ENCODE measurements around the gene MUC6.
A peak's percentile ranks its signal among the peaks of the same experiment; 100 is the strongest.
"Not testable (repeated sequence)": the region's sequence is repeated elsewhere in the genome, so short reads cannot be mapped to it uniquely, and the experiment has no call there.

MUC6 gene

DNA sequence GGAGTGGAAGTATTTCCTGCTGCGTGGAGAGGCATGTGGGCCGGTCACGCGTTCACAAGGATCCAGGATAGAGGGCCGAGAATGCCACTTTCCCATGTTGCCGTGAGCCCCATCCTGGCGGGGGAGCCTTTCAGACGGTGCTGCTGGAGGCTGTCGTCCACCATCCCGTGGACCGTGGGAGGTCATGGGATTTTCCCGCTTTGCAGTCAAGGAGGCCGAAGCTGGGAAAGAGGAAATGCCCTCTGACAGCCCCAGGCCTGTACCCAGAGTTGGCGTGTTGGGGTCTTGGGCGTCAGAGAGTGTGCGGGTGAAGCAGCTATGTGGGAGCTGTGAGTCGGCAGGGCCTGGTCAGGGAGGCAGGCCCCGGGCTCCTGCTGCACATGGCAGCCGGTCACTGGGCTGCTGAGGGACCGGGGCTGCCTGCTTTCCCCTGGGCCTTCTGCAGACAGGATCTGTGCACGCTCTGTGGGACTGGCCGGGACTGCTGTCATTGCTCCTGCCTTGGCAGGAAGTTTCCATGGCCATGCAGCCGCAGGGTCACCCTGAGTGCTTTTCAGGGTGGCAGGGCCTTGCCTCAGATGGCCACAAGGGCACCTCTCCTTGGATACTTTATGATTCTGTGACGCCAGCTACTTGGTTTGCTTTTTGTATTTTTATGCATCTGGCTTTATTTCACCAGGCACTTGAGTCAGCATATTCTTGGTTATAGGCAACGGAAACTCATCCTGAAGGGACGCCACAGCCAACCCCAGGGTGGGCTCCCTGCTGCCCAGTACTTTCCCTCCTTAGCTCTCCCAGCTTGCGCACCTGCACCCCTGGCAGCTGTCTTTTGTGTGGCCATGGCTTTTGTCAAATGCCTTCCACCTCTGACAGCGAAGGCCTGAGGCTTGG is 58.4 kb downstream of the MUC6 start:
- H3K9me3 ChIP-seq (ENCODE audit: control insufficient read depth, insufficient read depth, low read length) = no peaks in the 10 kb centered on the region
- H3K36me3 ChIP-seq (ENCODE audit: control insufficient read depth, insufficient read depth, low read length) = peaks cover 47% of the 10 kb centered on the region
- H3K27me3 ChIP-seq (ENCODE audit: control insufficient read depth, insufficient read depth, low read length) = no peaks in the 10 kb centered on the region
- H3K9ac ChIP-seq (ENCODE audit: low read depth, low read length) = peak overlapping the region; percentile 47
- H3K4me1 ChIP-seq (ENCODE audit: control insufficient read depth, insufficient read depth, low read length) = no peaks in the 10 kb centered on the region
- H3K4me3 ChIP-seq (ENCODE audit: low read depth, low read length) = no peak overlapping the region

- peaks cover 59% of the 10 kb centered on the region for H3K36me3 ChIP-seq (ENCODE audit: control insufficient read depth, insufficient read depth, low read length)
- no peak overlapping the region for H3K4me3 ChIP-seq (ENCODE audit: low read depth, low read length)
Observed at GRCh38 chr11:976431-977160, 59.9 kb downstream of the MUC6 start.

DNA sequence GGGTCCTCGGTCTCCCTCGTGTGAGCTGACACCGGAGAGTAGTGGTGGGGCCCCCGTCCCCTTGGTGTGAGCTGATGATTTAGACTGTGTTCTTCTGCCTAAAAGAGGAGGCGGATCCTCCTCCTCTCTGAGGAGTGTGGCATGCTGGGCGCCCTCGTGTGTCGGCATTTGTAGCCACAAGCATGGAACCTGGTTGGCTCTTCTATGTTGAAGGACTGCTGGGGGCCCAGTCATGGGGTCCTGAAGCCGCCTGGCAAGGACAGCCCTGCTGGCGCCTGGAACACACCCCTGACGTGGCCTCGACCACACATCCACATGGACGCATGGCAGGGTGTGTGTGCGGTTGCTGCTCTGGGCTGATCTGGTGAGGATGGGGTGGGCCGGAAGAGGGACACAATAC is 60.7 kb downstream of the MUC6 start:
- Histone ChIP-seq H3K27me3 (ENCODE audit: control insufficient read depth, insufficient read depth, low read length) (no peaks in the 10 kb centered on the region), H3K9ac (ENCODE audit: low read depth, low read length) (no peak overlapping the region), H3K36me3 (ENCODE audit: control insufficient read depth, insufficient read depth, low read length) (peaks cover 56% of the 10 kb centered on the region), H3K4me3 (ENCODE audit: low read depth, low read length) (no peak overlapping the region), H3K4me1 (ENCODE audit: control insufficient read depth, insufficient read depth, low read length) (no peaks in the 10 kb centered on the region), H3K9me3 (ENCODE audit: control insufficient read depth, insufficient read depth, low read length) (no peaks in the 10 kb centered on the region)

More at GRCh38 chr11:976431-977160, 59.9 kb downstream of the MUC6 start:
- Histone ChIP-seq H3K9me3 (ENCODE audit: control insufficient read depth, insufficient read depth, low read length) (no peaks in the 10 kb centered on the region), H3K9ac (ENCODE audit: low read depth, low read length) (no peak overlapping the region), H3K4me1 (ENCODE audit: control insufficient read depth, insufficient read depth, low read length) (no peaks in the 10 kb centered on the region), H3K27me3 (ENCODE audit: control insufficient read depth, insufficient read depth, low read length) (no peaks in the 10 kb centered on the region)

DNA sequence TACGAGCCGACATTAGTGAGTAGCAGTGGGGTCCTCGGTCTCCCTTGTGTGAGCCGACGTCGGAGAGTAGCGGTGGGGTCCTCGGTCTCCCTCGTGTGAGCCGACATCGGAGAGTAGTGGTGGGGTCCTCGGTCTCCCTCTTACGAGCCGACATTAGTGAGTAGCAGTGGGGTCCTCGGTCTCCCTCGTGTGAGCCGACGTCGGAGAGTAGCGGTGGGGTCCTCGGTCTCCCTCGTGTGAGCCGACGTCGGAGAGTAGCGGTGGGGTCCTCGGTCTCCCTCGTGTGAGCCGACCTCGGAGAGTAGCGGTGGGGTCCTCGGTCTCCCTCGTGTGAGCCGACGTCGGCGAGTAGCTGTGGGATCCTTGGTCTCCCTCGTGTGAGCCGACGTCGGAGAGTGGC is 61.1 kb downstream of the MUC6 start:
- H3K9me3 ChIP-seq (ENCODE audit: control insufficient read depth, insufficient read depth, low read length); H3K4me3 ChIP-seq (ENCODE audit: low read depth, low read length); H3K4me1 ChIP-seq (ENCODE audit: control insufficient read depth, insufficient read depth, low read length); H3K9ac ChIP-seq (ENCODE audit: low read depth, low read length); H3K27me3 ChIP-seq (ENCODE audit: control insufficient read depth, insufficient read depth, low read length): not testable (repeated sequence)
- peaks cover 57% of the 10 kb centered on the region for H3K36me3 ChIP-seq (ENCODE audit: control insufficient read depth, insufficient read depth, low read length)

- Histone ChIP-seq H3K27me3 (ENCODE audit: control insufficient read depth, insufficient read depth, low read length) (no peaks in the 10 kb centered on the region), H3K4me3 (ENCODE audit: low read depth, low read length) (no peak overlapping the region), H3K36me3 (ENCODE audit: control insufficient read depth, insufficient read depth, low read length) (peaks cover 55% of the 10 kb centered on the region), H3K9me3 (ENCODE audit: control insufficient read depth, insufficient read depth, low read length) (no peaks in the 10 kb centered on the region), H3K9ac (ENCODE audit: low read depth, low read length) (no peak overlapping the region), H3K4me1 (ENCODE audit: control insufficient read depth, insufficient read depth, low read length) (no peaks in the 10 kb centered on the region)
Observed at GRCh38 chr11:973237-973636, 63.3 kb downstream of the MUC6 start.

- no peak overlapping the region for H3K4me3 ChIP-seq (ENCODE audit: low read depth, low read length)
- peaks cover 49% of the 10 kb centered on the region for H3K36me3 ChIP-seq (ENCODE audit: control insufficient read depth, insufficient read depth, low read length)
- no peaks in the 10 kb centered on the region for H3K4me1 ChIP-seq (ENCODE audit: control insufficient read depth, insufficient read depth, low read length)
- H3K27me3 ChIP-seq (ENCODE audit: control insufficient read depth, insufficient read depth, low read length) = no peaks in the 10 kb centered on the region
- H3K9me3 ChIP-seq (ENCODE audit: control insufficient read depth, insufficient read depth, low read length) = no peaks in the 10 kb centered on the region
- H3K9ac ChIP-seq (ENCODE audit: low read depth, low read length) = no peak overlapping the region
Observed at GRCh38 chr11:972523-973211, 63.9 kb downstream of the MUC6 start.

- no peaks in the 10 kb centered on the region for H3K4me1 ChIP-seq (ENCODE audit: control insufficient read depth, insufficient read depth, low read length)
- H3K27me3 ChIP-seq (ENCODE audit: control insufficient read depth, insufficient read depth, low read length) = no peaks in the 10 kb centered on the region
- no peak overlapping the region for H3K4me3 ChIP-seq (ENCODE audit: low read depth, low read length)
- peaks cover 41% of the 10 kb centered on the region for H3K36me3 ChIP-seq (ENCODE audit: control insufficient read depth, insufficient read depth, low read length)
- H3K9ac ChIP-seq (ENCODE audit: low read depth, low read length) = no peak overlapping the region
- H3K9me3 ChIP-seq (ENCODE audit: control insufficient read depth, insufficient read depth, low read length) = no peaks in the 10 kb centered on the region
Observed at GRCh38 chr11:971731-972365, 64.7 kb downstream of the MUC6 start.

DNA sequence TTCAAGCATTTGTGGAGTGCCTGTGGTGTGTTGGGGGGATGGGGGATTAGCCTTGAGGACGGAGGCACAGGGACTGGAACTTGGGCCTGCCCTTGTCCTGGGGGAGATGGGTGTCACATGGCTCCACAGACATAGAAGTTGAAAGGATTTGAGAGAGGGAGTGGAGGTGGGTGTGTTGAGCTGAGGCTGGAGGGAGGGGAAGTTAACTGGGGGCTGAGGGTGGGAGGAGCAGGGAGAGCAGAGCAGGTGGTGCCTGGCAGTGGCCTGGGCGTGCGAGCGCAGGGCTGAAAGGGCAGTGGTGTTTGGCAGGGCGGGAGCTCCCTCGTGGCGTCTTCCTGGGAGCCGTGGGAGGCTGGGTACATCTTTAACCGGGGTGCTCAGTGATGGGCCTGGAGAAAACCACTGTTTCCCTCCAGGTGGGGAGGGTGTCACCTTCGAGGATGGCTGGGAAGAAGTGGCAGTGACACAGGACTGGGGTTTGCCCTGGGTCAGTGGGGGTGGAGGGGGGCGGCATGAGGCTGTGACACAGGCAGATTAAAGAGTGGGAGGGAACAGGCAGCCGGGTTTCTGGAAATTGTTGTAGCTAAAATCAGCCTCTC is 65.3 kb downstream of the MUC6 start:
- H3K36me3 ChIP-seq (ENCODE audit: control insufficient read depth, insufficient read depth, low read length) = peaks cover 40% of the 10 kb centered on the region
- H3K4me1 ChIP-seq (ENCODE audit: control insufficient read depth, insufficient read depth, low read length) = no peaks in the 10 kb centered on the region
- H3K9me3 ChIP-seq (ENCODE audit: control insufficient read depth, insufficient read depth, low read length) = no peaks in the 10 kb centered on the region
- no peak overlapping the region for H3K4me3 ChIP-seq (ENCODE audit: low read depth, low read length)
- no peaks in the 10 kb centered on the region for H3K27me3 ChIP-seq (ENCODE audit: control insufficient read depth, insufficient read depth, low read length)
- H3K9ac ChIP-seq (ENCODE audit: low read depth, low read length) = no peak overlapping the region

DNA sequence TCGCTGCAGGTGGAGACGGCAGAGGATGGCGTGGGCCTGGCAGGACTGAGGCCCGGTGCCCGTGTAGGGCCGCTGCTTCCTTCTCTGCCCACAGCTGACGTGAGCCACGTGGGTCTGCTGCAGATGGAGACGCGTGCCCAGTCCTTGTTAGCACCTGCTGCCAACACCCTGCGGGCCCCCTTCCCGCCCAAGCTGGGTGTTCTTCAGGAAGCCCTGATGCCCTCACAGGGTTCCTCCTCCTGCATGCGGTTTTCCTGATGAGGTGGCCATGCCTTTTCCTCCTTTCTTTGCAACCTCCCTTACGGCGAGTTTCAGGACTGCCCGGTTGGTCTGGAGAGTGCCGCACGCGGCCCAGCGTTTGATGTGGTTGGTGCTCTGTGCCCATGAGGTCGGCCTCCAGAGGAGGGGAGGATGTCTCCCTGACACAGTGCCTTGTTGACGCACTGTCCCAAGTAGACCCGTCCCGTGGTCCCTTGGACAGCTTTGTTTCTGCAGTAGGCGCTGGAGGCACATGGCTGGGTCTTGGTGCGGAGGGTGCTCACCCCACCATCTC is 66.1 kb downstream of the MUC6 start:
- Histone ChIP-seq H3K36me3 (ENCODE audit: control insufficient read depth, insufficient read depth, low read length) (peaks cover 40% of the 10 kb centered on the region), H3K9me3 (ENCODE audit: control insufficient read depth, insufficient read depth, low read length) (no peaks in the 10 kb centered on the region), H3K4me3 (ENCODE audit: low read depth, low read length) (no peak overlapping the region), H3K9ac (ENCODE audit: low read depth, low read length) (no peak overlapping the region), H3K4me1 (ENCODE audit: control insufficient read depth, insufficient read depth, low read length) (no peaks in the 10 kb centered on the region), H3K27me3 (ENCODE audit: control insufficient read depth, insufficient read depth, low read length) (no peaks in the 10 kb centered on the region)

DNA sequence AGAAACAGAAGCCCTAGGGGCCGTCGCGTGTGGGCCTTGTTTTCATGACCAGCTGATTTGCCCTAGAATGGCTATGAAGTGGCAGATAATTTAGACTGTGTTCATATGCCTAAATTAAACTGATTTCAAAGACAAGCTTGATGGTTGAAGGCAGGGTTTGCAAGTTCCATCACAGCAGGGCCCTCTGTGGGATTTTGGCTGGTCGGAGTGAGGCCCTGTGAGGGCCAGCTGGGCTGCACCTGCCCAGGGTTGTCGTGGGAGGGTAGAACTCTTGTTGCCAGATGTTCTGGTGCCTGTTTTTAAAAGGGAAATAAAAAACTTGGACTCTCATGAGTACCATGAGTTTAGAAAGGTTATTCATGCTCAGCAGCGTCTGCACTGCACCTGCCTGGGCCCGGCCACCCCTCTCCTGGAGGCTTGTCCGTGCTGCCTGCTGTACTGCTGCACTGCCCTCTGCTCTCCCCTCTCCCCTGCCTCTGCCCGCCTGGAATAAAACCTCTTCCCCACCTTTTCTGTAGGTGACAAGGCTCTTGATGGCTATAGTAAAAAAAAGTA is 66.8 kb downstream of the MUC6 start:
- no peaks in the 10 kb centered on the region for H3K9me3 ChIP-seq (ENCODE audit: control insufficient read depth, insufficient read depth, low read length)
- peaks cover 40% of the 10 kb centered on the region for H3K36me3 ChIP-seq (ENCODE audit: control insufficient read depth, insufficient read depth, low read length)
- H3K27me3 ChIP-seq (ENCODE audit: control insufficient read depth, insufficient read depth, low read length) = no peaks in the 10 kb centered on the region
- no peak overlapping the region for H3K9ac ChIP-seq (ENCODE audit: low read depth, low read length)
- no peak overlapping the region for H3K4me3 ChIP-seq (ENCODE audit: low read depth, low read length)
- H3K4me1 ChIP-seq (ENCODE audit: control insufficient read depth, insufficient read depth, low read length) = no peaks in the 10 kb centered on the region

DNA sequence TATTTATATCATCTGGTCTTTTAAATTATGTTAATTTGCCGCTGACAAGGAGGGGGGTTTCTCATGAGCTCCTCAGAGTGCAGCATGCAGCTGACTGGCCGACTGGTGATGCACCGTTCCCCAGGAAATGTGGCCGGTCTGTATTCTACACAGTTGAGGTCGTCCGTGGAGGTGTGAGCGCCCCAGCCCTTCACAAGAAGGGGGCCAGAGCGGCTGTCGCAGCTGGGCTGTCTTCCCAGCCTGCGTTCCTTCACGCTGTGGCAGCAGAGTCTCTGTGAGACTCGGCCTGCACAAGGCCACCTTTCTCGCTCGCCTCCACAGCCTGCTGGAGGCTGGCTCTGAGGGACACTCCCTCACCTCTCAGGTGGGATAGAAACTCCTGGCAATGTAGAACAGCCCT is 67.7 kb downstream of the MUC6 start:
- no peaks in the 10 kb centered on the region for H3K27me3 ChIP-seq (ENCODE audit: control insufficient read depth, insufficient read depth, low read length)
- H3K4me3 ChIP-seq (ENCODE audit: low read depth, low read length) = no peak overlapping the region
- no peaks in the 10 kb centered on the region for H3K4me1 ChIP-seq (ENCODE audit: control insufficient read depth, insufficient read depth, low read length)
- no peak overlapping the region for H3K9ac ChIP-seq (ENCODE audit: low read depth, low read length)
- peaks cover 40% of the 10 kb centered on the region for H3K36me3 ChIP-seq (ENCODE audit: control insufficient read depth, insufficient read depth, low read length)
- H3K9me3 ChIP-seq (ENCODE audit: control insufficient read depth, insufficient read depth, low read length) = no peaks in the 10 kb centered on the region

Data from iPS-15b (cell line).